Hepatocyte (in vitro differentiated cells): ENCODE data around the gene GINS1. TPM values are rescaled to one million over a fixed set of nuclear protein-coding genes. Genes with fewer than 3 reads are reported as not detected.

Experiments used
- DNase-seq: peaks from one replicate; pipeline ENCODE4 v3.0.0-alpha.2; 2016; ENCODE audit warnings: low spot score
- H2AFZ ChIP-seq: fragments of 200-600 bp; sonication (generic); 2 replicates; pipeline ENCODE4 v1.6.0; 2016; ENCODE audit warnings: antibody characterized with exemption, mild to moderate bottlenecking
- H3K27ac ChIP-seq: fragments of 200-600 bp; sonication (generic); 2 replicates; pipeline ENCODE4 v1.5.1; 2016; ENCODE audit warnings: mild to moderate bottlenecking
- H3K27me3 ChIP-seq: fragments of 200-600 bp; sonication (generic); 2 replicates; pipeline ENCODE4 v1.6.1; 2016
- H3K36me3 ChIP-seq: fragments of 200-600 bp; sonication (generic); replicated peaks from 2 replicates; pipeline ENCODE4 v1.5.1; 2016; ENCODE audit warnings: low read depth; ENCODE audit not compliant: insufficient read depth
- H3K4me1 ChIP-seq: fragments of 200-600 bp; sonication (generic); 2 replicates; pipeline ENCODE4 v1.5.1; 2016; ENCODE audit warnings: mild to moderate bottlenecking, moderate library complexity; ENCODE audit not compliant: insufficient read depth
- H3K4me2 ChIP-seq: fragments of 200-600 bp; sonication (generic); 2 replicates; pipeline ENCODE4 v1.6.0; 2016
- H3K4me3 ChIP-seq: fragments of 200-600 bp; sonication (generic); 2 replicates; pipeline ENCODE4 v1.5.1; 2016; ENCODE audit warnings: mild to moderate bottlenecking
- H3K79me2 ChIP-seq: fragments of 200-600 bp; sonication (generic); 2 replicates; pipeline ENCODE4 v1.6.0; 2017; ENCODE audit warnings: mild to moderate bottlenecking
- H3K9me2 ChIP-seq: fragments of 200-600 bp; sonication (generic); replicated peaks from 2 replicates; pipeline ENCODE4 v1.6.0; 2017; ENCODE audit warnings: mild to moderate bottlenecking; ENCODE audit not compliant: insufficient read depth
- H3K9me3 ChIP-seq: fragments of 200-600 bp; sonication (generic); 2 replicates; pipeline ENCODE4 v1.5.1; 2016; ENCODE audit warnings: low read depth, mild to moderate bottlenecking
- H4K20me1 ChIP-seq: fragments of 200-600 bp; sonication (generic); 2 replicates; pipeline ENCODE4 v1.6.0; 2016; ENCODE audit warnings: mild to moderate bottlenecking; ENCODE audit not compliant: insufficient read depth, poor library complexity, severe bottlenecking
- EZH2 ChIP-seq: fragments of 200-600 bp; sonication (generic); IDR thresholded peaks from 2 replicates; pipeline ENCODE4 v1.6.1; 2016; ENCODE audit warnings: antibody characterized with exemption, mild to moderate bottlenecking, borderline replicate concordance
- EZH2phosphoT487 ChIP-seq: fragments of 200-600 bp; sonication (generic); IDR thresholded peaks from one replicate; pipeline ENCODE4 v1.6.1; 2018; ENCODE audit warnings: antibody characterized with exemption, mild to moderate bottlenecking, low read depth, moderate library complexity; ENCODE audit not compliant: unreplicated experiment, severe bottlenecking
- WGBS: methylation state at CpG from one replicate; pipeline ENCODE4 v1.1.6; 2016; ENCODE audit warnings: low lambda C conversion rate; ENCODE audit errors: missing lambda C conversion rate; 5-methylcytosine and 5-hydroxymethylcytosine counted together
- polyA plus RNA-seq: library from polyadenylated mRNA; unstranded; fragments of >200 nt; fragmentation: Nextera tagmentation; extraction: Ambion mirVana; gene quantifications from 2 replicates; pipeline ENCODE4 v1.2.1, GENCODE V29; 2016
- total RNA-seq: library from RNA; depleted of rRNA; stranded (reverse); fragments of >200 nt; gene quantifications from 2 replicates; pipeline ENCODE4 v1.2.3, GENCODE V29; 2014
- TF ChIP-seq, protein P1 (sequence below): fragments of 200-600 bp; sonication (generic); IDR thresholded peaks from 2 replicates; pipeline ENCODE4 v1.5.1; 2016; ENCODE audit warnings: antibody characterized with exemption, mild to moderate bottlenecking; ENCODE audit not compliant: poor library complexity

Gene GINS1
- total and polyA plus RNA-seq, 2 experiments from 2014 or later: 6.5 to 7.6 TPM

DNA sequence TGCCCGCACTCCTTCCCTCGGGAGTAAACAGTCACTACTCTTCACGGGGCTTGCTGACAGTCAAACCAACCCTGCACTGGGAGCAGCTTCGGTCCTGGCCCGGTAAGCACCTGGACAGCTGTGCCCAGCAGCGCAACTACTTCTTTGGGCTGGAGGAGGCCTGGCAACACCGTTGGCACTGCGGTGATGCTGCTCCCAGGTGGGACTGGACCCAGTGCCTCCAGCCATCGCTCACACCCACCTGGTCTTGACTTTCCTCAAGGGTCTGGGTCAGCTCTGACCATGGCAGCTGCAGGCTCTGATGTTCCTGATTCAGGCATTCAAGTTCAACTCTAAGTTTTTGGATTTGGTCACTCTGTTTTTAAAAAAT is 53.8 kb downstream of the GINS1 start:
- Histone ChIP-seq H3K9me3 (no peaks in the 10 kb centered on the region), H3K4me3 (no peak overlapping the region), H3K27ac (no peak overlapping the region), H3K4me2 (no peak overlapping the region), H3K79me2 (no peaks in the 10 kb centered on the region), H2AFZ (no peak overlapping the region), H3K27me3 (no peaks in the 10 kb centered on the region), H3K36me3 (no peaks in the 10 kb centered on the region), H3K9me2 (no peaks in the 10 kb centered on the region), H4K20me1 (no peaks in the 10 kb centered on the region), H3K4me1 (no peaks in the 10 kb centered on the region)
- TF ChIP-seq, protein P1, sequence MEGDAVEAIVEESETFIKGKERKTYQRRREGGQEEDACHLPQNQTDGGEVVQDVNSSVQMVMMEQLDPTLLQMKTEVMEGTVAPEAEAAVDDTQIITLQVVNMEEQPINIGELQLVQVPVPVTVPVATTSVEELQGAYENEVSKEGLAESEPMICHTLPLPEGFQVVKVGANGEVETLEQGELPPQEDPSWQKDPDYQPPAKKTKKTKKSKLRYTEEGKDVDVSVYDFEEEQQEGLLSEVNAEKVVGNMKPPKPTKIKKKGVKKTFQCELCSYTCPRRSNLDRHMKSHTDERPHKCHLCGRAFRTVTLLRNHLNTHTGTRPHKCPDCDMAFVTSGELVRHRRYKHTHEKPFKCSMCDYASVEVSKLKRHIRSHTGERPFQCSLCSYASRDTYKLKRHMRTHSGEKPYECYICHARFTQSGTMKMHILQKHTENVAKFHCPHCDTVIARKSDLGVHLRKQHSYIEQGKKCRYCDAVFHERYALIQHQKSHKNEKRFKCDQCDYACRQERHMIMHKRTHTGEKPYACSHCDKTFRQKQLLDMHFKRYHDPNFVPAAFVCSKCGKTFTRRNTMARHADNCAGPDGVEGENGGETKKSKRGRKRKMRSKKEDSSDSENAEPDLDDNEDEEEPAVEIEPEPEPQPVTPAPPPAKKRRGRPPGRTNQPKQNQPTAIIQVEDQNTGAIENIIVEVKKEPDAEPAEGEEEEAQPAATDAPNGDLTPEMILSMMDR: no peak
- TF ChIP-seq EZH2phosphoT487: no peak
- TF ChIP-seq EZH2: no peak
- DNase-seq: no peak
- WGBS: 84% methylated on average over 9 of the region's 9 CpGs

DNA sequence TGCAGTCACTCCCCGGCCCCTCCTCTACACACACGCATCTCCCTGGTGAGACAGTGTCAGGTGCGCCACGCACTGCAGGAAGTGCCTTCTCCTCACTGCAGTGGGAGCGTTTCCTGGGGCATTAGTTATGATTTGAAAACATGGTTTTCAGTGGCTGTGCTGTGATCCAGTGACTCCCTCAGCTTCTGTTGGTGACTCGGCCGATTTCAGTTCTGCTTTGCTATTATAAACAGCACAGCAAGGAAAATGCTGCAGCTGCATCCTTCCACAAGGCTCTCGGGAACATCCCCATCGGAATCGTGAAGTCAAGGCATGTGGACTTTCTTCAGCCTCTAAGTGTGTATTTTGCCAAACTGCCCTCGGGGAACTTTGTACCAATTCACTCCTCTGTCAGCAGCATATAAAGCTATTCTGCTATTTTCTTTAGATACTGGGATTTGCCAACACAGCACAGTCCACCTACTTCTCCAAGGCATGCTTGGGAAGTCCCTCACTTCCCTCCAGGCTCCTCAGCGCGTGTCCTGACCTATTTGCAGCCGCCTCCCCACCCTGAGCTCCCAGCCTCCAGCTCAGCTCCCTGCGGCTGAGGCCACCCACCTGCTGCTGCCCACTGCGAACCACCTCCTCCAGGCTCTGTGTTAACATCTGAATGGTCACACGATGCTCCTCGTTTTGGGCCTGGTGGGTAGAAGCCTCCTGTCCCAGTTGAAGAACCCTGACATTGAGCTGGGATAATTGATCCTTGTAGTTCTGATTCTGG is 54.5 kb downstream of the GINS1 start:
- H3K27me3 ChIP-seq: no peaks in the 10 kb centered on the region
- TF ChIP-seq EZH2 (no peak), EZH2phosphoT487 (no peak)
- TF ChIP-seq, protein P1: no peak
- no peaks in the 10 kb centered on the region for H3K36me3 ChIP-seq
- H3K27ac ChIP-seq: no peak overlapping the region
- WGBS: 93% methylated on average over 18 of the region's 18 CpGs
- H3K4me2 ChIP-seq: no peak overlapping the region
- DNase-seq: no peak
- no peaks in the 10 kb centered on the region for H3K4me1 ChIP-seq
- H3K9me3 ChIP-seq: no peaks in the 10 kb centered on the region
- H2AFZ ChIP-seq: no peak overlapping the region
- H3K9me2 ChIP-seq: no peaks in the 10 kb centered on the region
- no peaks in the 10 kb centered on the region for H4K20me1 ChIP-seq
- H3K4me3 ChIP-seq: no peak overlapping the region
- no peaks in the 10 kb centered on the region for H3K79me2 ChIP-seq

DNA sequence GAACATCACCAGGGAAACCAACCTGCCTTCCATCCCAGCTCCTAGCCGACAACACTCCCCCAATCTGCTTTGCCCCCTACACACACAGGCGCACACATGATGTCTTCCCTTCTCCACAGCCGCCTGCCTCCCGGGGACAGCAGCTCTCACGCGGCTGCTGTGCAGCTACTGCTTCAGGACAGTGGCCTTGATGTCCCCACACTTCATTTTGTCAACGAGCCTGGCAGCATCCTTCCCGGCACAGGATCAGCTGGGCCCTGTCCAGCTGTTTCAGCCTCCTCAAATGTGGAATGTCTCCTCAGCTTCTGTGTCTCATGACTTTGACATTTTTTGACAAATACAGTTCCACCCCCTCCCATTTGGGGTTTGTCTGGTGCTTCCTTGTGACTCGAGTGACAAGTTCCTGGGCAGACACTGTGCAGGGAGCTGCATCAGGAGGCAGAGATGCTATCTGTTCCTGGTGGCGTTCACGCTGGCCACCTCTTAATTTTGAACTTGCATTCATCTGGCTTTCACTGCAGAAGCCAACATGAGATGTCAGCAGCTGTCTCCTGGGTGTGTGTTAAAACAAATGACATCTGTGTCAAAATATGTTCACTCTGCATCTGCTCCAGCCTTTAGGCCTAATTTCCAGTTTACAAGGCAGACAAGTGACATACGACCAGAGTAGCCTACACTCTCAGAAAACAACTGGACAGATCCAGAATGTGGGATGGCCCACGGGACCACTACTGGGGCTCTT is 57.2 kb downstream of the GINS1 start:
- 90% methylated on average over 13 of the region's 13 CpGs for WGBS

More for the DNA sequence above, 57.2 kb downstream of the GINS1 start:
- Histone ChIP-seq H3K27me3 (no peaks in the 10 kb centered on the region), H3K4me3 (no peak overlapping the region), H2AFZ (no peak overlapping the region), H3K79me2 (no peaks in the 10 kb centered on the region), H3K4me2 (no peak overlapping the region), H3K9me2 (no peaks in the 10 kb centered on the region), H3K4me1 (no peaks in the 10 kb centered on the region), H3K27ac (no peak overlapping the region), H3K9me3 (no peaks in the 10 kb centered on the region), H3K36me3 (no peaks in the 10 kb centered on the region), H4K20me1 (no peaks in the 10 kb centered on the region)
- DNase-seq: no peak
- no peak for TF ChIP-seq EZH2
- TF ChIP-seq, protein P1: no peak
- no peak for TF ChIP-seq EZH2phosphoT487
